IMR-90 (cell line): ENCODE data around the gene TCF7. TPM values are rescaled to one million over a fixed set of nuclear protein-coding genes. Genes with fewer than 3 reads are reported as not detected.

ENCODE experiments used
- ATAC-seq: fragments of 200-7000 bp; cut with Tn5 transposase; 2 replicates; pipeline ENCODE4 v1.9.1; 2020; ENCODE audit warnings: low read depth, mild to moderate bottlenecking, moderate library complexity
- BruUV-seq: library from RNA; stranded (reverse); fragments of 400-500 nt; replicated peaks from 2 replicates; lab custom pipeline; 2021; lab: Mats Ljungman, UMichigan
- CTCF ChIA-PET: fragments of 300-600 bp; formaldehyde crosslinking; extraction: SDS; loops from one replicate; lab custom pipeline; 2021; ENCODE audit warnings: antibody characterized with exemption; lab: Yijun Ruan, JAX
- POLR2A ChIA-PET: fragments of 300-600 bp; sonication (Branson Sonifier 250); formaldehyde crosslinking; loops from one replicate; lab custom pipeline; 2022; ENCODE audit warnings: antibody characterized with exemption; ENCODE audit not compliant: unreplicated experiment; lab: Charles Lee
- DNase-seq: peaks from one replicate; pipeline ENCODE4 v3.0.0; 2013
- H2AFZ ChIP-seq: replicated peaks from 2 replicates; pipeline ENCODE3; 2013; ENCODE audit warnings: low read length, mild to moderate bottlenecking; ENCODE audit not compliant: poor library complexity
- H2AK5ac ChIP-seq: 2 replicates; pipeline ENCODE4 v1.6.1; 2013; ENCODE audit warnings: low read depth, low read length, inconsistent platforms
- H2AK9ac ChIP-seq: replicated peaks from 2 replicates; pipeline ENCODE3; 2013; ENCODE audit warnings: mild to moderate bottlenecking, low read depth, low read length, moderate library complexity; ENCODE audit not compliant: poor library complexity
- H2BK120ac ChIP-seq: 2 replicates; pipeline ENCODE4 v1.6.1; 2013; ENCODE audit warnings: low read depth, low read length, inconsistent platforms
- H2BK15ac ChIP-seq: 3 replicates; pipeline ENCODE4 v1.6.1; 2013; ENCODE audit warnings: low read depth, low read length, inconsistent platforms
- H2BK20ac ChIP-seq: 2 replicates; pipeline ENCODE4 v1.6.1; 2013; ENCODE audit warnings: low read depth, mild to moderate bottlenecking, inconsistent platforms, low read length, moderate library complexity
- H2BK5ac ChIP-seq: 2 replicates; pipeline ENCODE4 v1.6.1; 2013; ENCODE audit warnings: mild to moderate bottlenecking, low read depth, low read length, inconsistent platforms; ENCODE audit not compliant: poor library complexity, severe bottlenecking
- H3K14ac ChIP-seq: replicated peaks from 2 replicates; pipeline ENCODE4 v1.6.1; 2013; ENCODE audit warnings: low read depth, low read length, inconsistent platforms
- H3K18ac ChIP-seq: 2 replicates; pipeline ENCODE4 v1.6.1; 2013; ENCODE audit warnings: low read depth, low read length, control low read depth
- H3K23ac ChIP-seq: 2 replicates; pipeline ENCODE4 v1.6.1; 2013; ENCODE audit warnings: low read depth, low read length, inconsistent platforms
- H3K27ac ChIP-seq: 2 replicates; pipeline ENCODE4 v1.5.1; 2013; ENCODE audit warnings: mild to moderate bottlenecking, control low read depth, low read length; ENCODE audit not compliant: insufficient read depth
- H3K27me3 ChIP-seq: 2 replicates; pipeline ENCODE4 v1.6.1; 2013; ENCODE audit warnings: low read length; ENCODE audit not compliant: control insufficient read depth, insufficient read depth
- H3K36me3 ChIP-seq: 2 replicates; pipeline ENCODE4 v1.6.1; 2013; ENCODE audit warnings: low read length, mixed read lengths; ENCODE audit not compliant: control insufficient read depth, insufficient read depth
- H3K4ac ChIP-seq: 2 replicates; pipeline ENCODE4 v1.6.1; 2013; ENCODE audit warnings: low read depth, low read length, inconsistent platforms
- H3K4me1 ChIP-seq: 2 replicates; pipeline ENCODE4 v1.6.1; 2013; ENCODE audit warnings: low read length, mixed read lengths; ENCODE audit not compliant: control insufficient read depth, insufficient read depth
- H3K4me2 ChIP-seq: 2 replicates; pipeline ENCODE4 v1.6.1; 2013; ENCODE audit warnings: low read depth, mild to moderate bottlenecking, control low read depth, low read length, moderate library complexity
- H3K4me3 ChIP-seq: 2 replicates; pipeline ENCODE4 v1.5.1; 2013; ENCODE audit warnings: low read depth, mild to moderate bottlenecking, control low read depth, low read length, moderate library complexity; ENCODE audit not compliant: insufficient read depth
- H3K56ac ChIP-seq: 2 replicates; pipeline ENCODE4 v1.6.1; 2013; ENCODE audit warnings: low read length, inconsistent platforms; ENCODE audit not compliant: insufficient read depth; ENCODE audit errors: extremely low read depth
- H3K79me1 ChIP-seq, 2 experiments: 2 replicates each; pipeline ENCODE4 v1.6.1; 2013; ENCODE audit warnings: low read length in 2 of 2, inconsistent platforms in 1 of 2, low read depth in 1 of 2
- H3K9ac ChIP-seq: 2 replicates; pipeline ENCODE4 v1.6.1; 2013; ENCODE audit warnings: low read depth, low read length, control low read depth
- H3K9me1 ChIP-seq: 2 replicates; pipeline ENCODE4 v1.6.1; 2013; ENCODE audit warnings: low read length, inconsistent platforms; ENCODE audit not compliant: insufficient read depth
- H3K9me3 ChIP-seq: 2 replicates; pipeline ENCODE4 v1.6.1; 2013; ENCODE audit warnings: low read length; ENCODE audit not compliant: control insufficient read depth, insufficient read depth
- H4K20me1 ChIP-seq: 2 replicates; pipeline ENCODE4 v1.6.1; 2013; ENCODE audit warnings: low read length, inconsistent platforms; ENCODE audit not compliant: insufficient read depth
- H4K5ac ChIP-seq: 2 replicates; pipeline ENCODE4 v1.6.1; 2013; ENCODE audit warnings: mild to moderate bottlenecking, low read depth, low read length, control low read depth
- H4K8ac ChIP-seq, 2 experiments: 2 replicates each; pipeline ENCODE4 v1.6.1; 2013; ENCODE audit warnings: low read depth in 2 of 2, low read length in 2 of 2, control low read depth in 1 of 2, inconsistent platforms in 1 of 2
- H4K91ac ChIP-seq: 2 replicates; pipeline ENCODE4 v1.6.1; 2013; ENCODE audit warnings: low read depth, low read length, inconsistent platforms; ENCODE audit not compliant: insufficient read depth
- BHLHE40 ChIP-seq: fragments of 150-350 bp; IDR thresholded peaks from 2 replicates; pipeline ENCODE4 v1.6.1; 2016; ENCODE audit warnings: mild to moderate bottlenecking, low read depth, low read length
- CEBPB ChIP-seq: IDR thresholded peaks from 2 replicates; pipeline ENCODE4 v1.6.1; 2012; ENCODE audit warnings: low read depth, low read length, improper control_type of control experiment
- CHD1 ChIP-seq: IDR thresholded peaks from 2 replicates; pipeline ENCODE4 v1.6.1; 2012; ENCODE audit warnings: low read depth, low read length, improper control_type of control experiment
- FOS ChIP-seq: fragments of 150-350 bp; IDR thresholded peaks from 2 replicates; pipeline ENCODE4 v1.6.1; 2016; ENCODE audit warnings: low read depth, low read length
- MAFK ChIP-seq: IDR thresholded peaks from 2 replicates; pipeline ENCODE4 v1.6.1; 2012; ENCODE audit warnings: low read depth, low read length, improper control_type of control experiment
- MXI1 ChIP-seq: IDR thresholded peaks from 2 replicates; pipeline ENCODE4 v1.6.1; 2012; ENCODE audit warnings: low read depth, mild to moderate bottlenecking, low read length, moderate library complexity, borderline replicate concordance
- NFE2L2 ChIP-seq: fragments of 150-350 bp; IDR thresholded peaks from 2 replicates; pipeline ENCODE4 v1.6.1; 2016; ENCODE audit warnings: low read depth, mild to moderate bottlenecking, low read length
- RAD21 ChIP-seq: IDR thresholded peaks from 2 replicates; pipeline ENCODE4 v1.6.1; 2012; ENCODE audit warnings: low read length, improper control_type of control experiment
- RFX5 ChIP-seq: IDR thresholded peaks from 2 replicates; pipeline ENCODE4 v1.8.0; 2012; ENCODE audit warnings: low read depth, mild to moderate bottlenecking, low read length, moderate library complexity
- SMC3 ChIP-seq: fragments of 150-350 bp; IDR thresholded peaks from 2 replicates; pipeline ENCODE4 v1.6.1; 2016; ENCODE audit warnings: low read depth, mild to moderate bottlenecking, antibody characterized with exemption, low read length, moderate library complexity
- USF2 ChIP-seq: fragments of 150-350 bp; IDR thresholded peaks from 2 replicates; pipeline ENCODE4 v1.6.1; 2017; ENCODE audit warnings: mild to moderate bottlenecking, antibody characterized with exemption, low read length, low read depth
- WGBS, 2 experiments: methylation state at CpG; one replicate each; pipeline versions ENCODE4 v1.1.5 to v1.1.7; 2013; ENCODE audit warnings: missing lambda C conversion rate in 2 of 2; ENCODE audit not compliant: insufficient read length in 1 of 2; ENCODE audit errors: extremely low coverage in 2 of 2; 5-methylcytosine and 5-hydroxymethylcytosine counted together
- dilution Hi-C: fragments of 300-500 bp; cut with HindIII; formaldehyde crosslinking; loops from one replicate; pipeline ENCODE4 v1.14.3; 2018; ENCODE audit warnings: low sequenced_read_pairs; ENCODE audit not compliant: unreplicated experiment
- in situ Hi-C: fragments of 300-500 bp; cut with MboI; formaldehyde crosslinking; loops from 3 replicates; pipeline ENCODE4 v1.14.3; 2019; ENCODE audit warnings: low sequenced_read_pairs, inconsistent platforms, mixed read lengths
- intact Hi-C: fragments of 100-400 bp; cut with micrococcal nuclease; formaldehyde crosslinking; loops from 2 replicates; pipeline ENCODE4 v1.10.0; 2022
- microRNA-seq, 2 experiments: library from miRNA; stranded (forward) in 1 of 2; unstranded in 1 of 2; fragments of 10-50 nt in 1 of 2; fragments of <30 nt in 1 of 2; gene quantifications in 1 of 2; microRNA quantifications in 1 of 2; one replicate each; pipeline versions ENCODE3 to v1.1.0; 2013 to 2020; ENCODE audit not compliant: insufficient read depth in 1 of 2, insufficient read length in 1 of 2, unreplicated experiment in 1 of 2
- polyA plus RNA-seq, 3 experiments: library from polyadenylated mRNA; depleted of rRNA; stranded (reverse); fragments of >200 nt; gene quantifications; 2 replicates each; pipeline ENCODE4 v1.2.3, GENCODE V29; 2012; ENCODE audit warnings: low replicate concordance in 1 of 3
- small RNA-seq, 5 experiments: library from RNA; depleted of rRNA; stranded (forward); fragments of <200 nt; gene quantifications; one replicate each; pipeline ENCODE3, GENCODE V24; 2012
- total RNA-seq: library from RNA; depleted of rRNA; stranded (reverse); fragments of >200 nt; gene quantifications from 2 replicates; pipeline ENCODE4 v1.2.3, GENCODE V29; 2012; rRNA removed

TCF7 gene
- total and polyA plus RNA-seq, 2 of the 4 experiments (the other 2 are of a cell fraction): 1.3 to 3.4 TPM

GRCh38 chr5:134195666-134196065 is 81.2 kb downstream of the TCF7 start:
- Histone ChIP-seq H3K56ac (no peak overlapping the region), H2BK20ac (no peak overlapping the region), H3K9me1 (no peaks in the 10 kb centered on the region), H3K4ac (no peak overlapping the region), H4K8ac (no peak overlapping the region), H3K27me3 (no peaks in the 10 kb centered on the region), H2BK15ac (no peak overlapping the region), H2AK5ac (no peak overlapping the region), H3K36me3 (peaks cover 28% of the 10 kb centered on the region), H3K4me3 (no peak overlapping the region), H3K9ac (no peak overlapping the region), H2AK9ac (no peak overlapping the region), H3K9me3 (no peaks in the 10 kb centered on the region), H3K23ac (no peak overlapping the region), H4K5ac (no peak overlapping the region), H4K20me1 (peaks cover 11% of the 10 kb centered on the region; the same call in 1 of the 2 replicates), H3K27ac (no peak overlapping the region), H2BK5ac (no peak overlapping the region), H3K4me1 (no peaks in the 10 kb centered on the region), H3K4me2 (no peak overlapping the region), H3K18ac (no peak overlapping the region), H2BK120ac (no peak overlapping the region), H2AFZ (no peak overlapping the region), H4K91ac (no peak overlapping the region), H3K79me1 (peaks cover 19 to 51% of the 10 kb centered on the region in 2 experiments; a peak in 3 of 4 replicates), H3K14ac (no peak overlapping the region)
- no peak for ATAC-seq
- POLR2A ChIA-PET: no interaction called here
- dilution Hi-C loops: no loop called here
- TF ChIP-seq MXI1: no peak
- no peak for TF ChIP-seq RFX5
- TF ChIP-seq RAD21: no peak
- TF ChIP-seq NFE2L2: no peak
- TF ChIP-seq CEBPB: no peak
- no peak for TF ChIP-seq SMC3
- TF ChIP-seq FOS: no peak
- TF ChIP-seq BHLHE40: no peak
- TF ChIP-seq USF2: no peak
- TF ChIP-seq CHD1: no peak
- TF ChIP-seq MAFK: no peak
- CTCF ChIA-PET: no interaction called here
- no TSS peak for BruUV-seq
- 0% methylated on average over 1 of the region's 5 CpGs; no CpG with 5 or more reads in 1 of the 2 experiments for WGBS, 2 experiments
- DNase-seq: no peak
- intact Hi-C loops: no loop called here
- in situ Hi-C loops: no loop called here

Small RNA genes lying within 50 kb of the gene (microRNA-seq; reads per million reads assigned to microRNA genes)
- gene AC008608.1 (ENCODE audit: insufficient read depth, insufficient read length): not detected

Small RNA genes lying within 50 kb of the gene (small RNA-seq; reads per million reads assigned to genes)
- 0 reads per million in 5 experiments for gene AC008608.1

Other genes starting within 250 kb of the TCF7 start
- 35.1 and 54.2 TPM in 2 replicates for gene C5orf15, start 146.1 kb upstream of the TCF7 start, total RNA-seq
- 64.5 and 73.5 TPM in 2 replicates for gene C5orf15, start 146.1 kb upstream of the TCF7 start, polyA plus RNA-seq (2012; rRNA removed)
- 365 and 423 TPM in 2 replicates for gene VDAC1, start 109.7 kb upstream of the TCF7 start, total RNA-seq
- 242 and 289 TPM in 2 replicates for gene VDAC1, start 109.7 kb upstream of the TCF7 start, polyA plus RNA-seq (2012; rRNA removed)
- 206 and 360 TPM in 2 replicates for gene SKP1, start 62.3 kb downstream of the TCF7 start, total RNA-seq
- gene SKP1, start 62.3 kb downstream of the TCF7 start, polyA plus RNA-seq (2012; rRNA removed): 512 and 618 TPM in 2 replicates
- 70.6 and 191 TPM in 2 replicates for gene PPP2CA, start 111.4 kb downstream of the TCF7 start, total RNA-seq
- 53.9 and 73.6 TPM in 2 replicates for gene PPP2CA, start 111.4 kb downstream of the TCF7 start, polyA plus RNA-seq (2012; rRNA removed)